Dendritic cell treated with granulocyte-macrophage colony-stimulating factor and Interleukin-4, amounts not matched to agents 40 ng/mL and 50 ng/mL, for 4 days (primary cell): ENCODE data around the gene SOX12.

Source experiments
- H3K27ac Mint-ChIP-seq: one replicate; pipeline ENCODE4 v1.8.0; 2022; ENCODE audit warnings: mild to moderate bottlenecking, mixed read lengths
- H3K27me3 Mint-ChIP-seq: one replicate; pipeline ENCODE4 v1.8.0; 2022; ENCODE audit warnings: mild to moderate bottlenecking, mixed read lengths
- H3K36me3 Mint-ChIP-seq: one replicate; pipeline ENCODE4 v1.8.0; 2022; ENCODE audit warnings: low read depth, mixed read lengths
- H3K4me1 Mint-ChIP-seq: one replicate; pipeline ENCODE4 v1.8.0; 2022; ENCODE audit warnings: low read depth, mixed read lengths
- H3K4me3 Mint-ChIP-seq: one replicate; pipeline ENCODE4 v1.8.0; 2022; ENCODE audit warnings: mild to moderate bottlenecking, moderate library complexity, mixed read lengths
- H3K9me3 Mint-ChIP-seq: one replicate; pipeline ENCODE4 v1.8.0; 2022; ENCODE audit warnings: mixed read lengths
- intact Hi-C: fragments of 100-400 bp; cut with micrococcal nuclease; formaldehyde crosslinking; loops from one replicate; pipeline ENCODE4 v1.15.0; 2022

SOX12 gene

GRCh38 chr20:325045-325888 lies at the start of gene SOX12:
TSS of gene SOX12 (plus strand) at chr20:325552. CDS start at chr20:325925, 373 bp downstream.
- intact Hi-C loops: loop anchor here (2.0 kb wide), 3 partner anchors 14 to 48 kb away; no protein-coding TSS in a partner anchor
- peak within 1 kb of the TSS; percentile 77 for H3K27ac Mint-ChIP-seq
- H3K36me3 Mint-ChIP-seq: no peaks in the 10 kb centered on the region
- peak within 1 kb of the TSS; percentile 83 for H3K4me3 Mint-ChIP-seq
- peaks cover 46% of the 10 kb centered on the region for H3K4me1 Mint-ChIP-seq
- H3K9me3 Mint-ChIP-seq: no peaks in the 10 kb centered on the region
- peaks cover 25% of the 10 kb centered on the region for H3K27me3 Mint-ChIP-seq

DNA sequence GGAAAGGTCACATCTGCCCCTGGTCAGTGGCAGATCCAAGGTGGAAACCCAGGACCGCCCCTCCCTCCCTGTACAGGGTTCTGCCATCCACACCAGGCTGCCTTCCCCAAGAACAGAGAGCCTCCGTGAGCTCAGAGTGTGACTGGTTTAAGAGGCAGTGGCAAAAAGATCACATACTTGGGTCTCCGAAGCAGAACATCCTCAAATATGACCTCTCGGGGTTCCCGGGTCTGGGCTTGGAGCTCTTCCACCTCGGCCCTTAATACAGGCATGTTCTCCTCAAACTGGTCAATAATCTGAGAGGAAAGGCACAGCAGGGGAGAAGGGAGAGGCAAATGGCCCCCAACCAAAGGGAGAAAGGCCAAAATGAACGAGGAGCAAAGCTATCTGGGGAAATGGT lies 49.6 kb upstream of the SOX12 start:
- H3K4me3 Mint-ChIP-seq: no peak overlapping the region
- peaks cover 41% of the 10 kb centered on the region for H3K36me3 Mint-ChIP-seq
- H3K4me1 Mint-ChIP-seq: peaks cover 5% of the 10 kb centered on the region
- no peak overlapping the region for H3K27ac Mint-ChIP-seq
- no peaks in the 10 kb centered on the region for H3K27me3 Mint-ChIP-seq
- H3K9me3 Mint-ChIP-seq: peaks cover 5% of the 10 kb centered on the region
- intact Hi-C loops: loop anchor here (10.0 kb wide), 1 partner anchor 59 kb away; no protein-coding TSS in a partner anchor

DNA sequence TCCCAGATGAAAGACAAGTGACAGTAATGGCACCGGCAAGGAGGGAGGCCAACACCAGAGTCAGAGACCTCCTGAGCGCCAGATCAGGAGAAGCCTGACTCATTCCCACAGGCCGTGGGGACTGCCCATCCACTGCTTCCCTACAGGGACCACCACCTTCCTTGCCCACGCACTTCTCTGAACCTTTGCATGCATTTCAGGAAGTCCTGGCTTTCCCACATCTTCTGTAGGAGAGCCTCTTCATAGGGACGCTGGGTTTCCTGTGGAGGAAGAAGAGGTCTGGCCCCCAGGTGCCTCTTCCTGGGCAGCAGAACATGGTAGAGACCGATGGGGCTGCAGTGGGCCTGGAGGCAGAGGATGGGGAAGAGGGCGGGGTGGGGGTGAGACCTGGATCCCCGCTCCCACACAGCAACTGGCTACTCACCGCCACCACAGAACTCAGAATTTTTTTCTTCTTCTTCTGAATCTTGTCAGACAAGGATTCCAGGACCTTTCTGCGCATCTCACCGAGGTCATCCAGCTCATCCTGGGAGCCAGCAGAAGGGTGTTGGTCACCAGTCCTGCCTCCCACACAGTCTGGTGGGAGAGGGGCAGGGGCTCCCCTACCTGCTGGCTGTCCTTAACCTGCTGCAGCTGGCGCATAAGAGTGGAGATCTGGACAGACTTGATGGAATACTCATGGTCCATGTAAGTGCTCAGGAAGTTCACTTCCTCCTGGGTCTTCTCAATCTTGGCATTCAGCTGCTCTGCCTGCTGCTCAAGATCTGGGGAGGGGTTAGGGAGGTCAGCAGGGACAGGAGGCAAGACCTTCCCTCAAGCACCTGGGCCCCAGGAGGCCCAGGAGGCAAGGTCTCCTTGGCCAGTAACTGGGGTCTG lies 48.5 kb upstream of the SOX12 start:
- Mint-ChIP-seq H3K9me3 (peaks cover 5% of the 10 kb centered on the region), H3K36me3 (peaks cover 49% of the 10 kb centered on the region), H3K27me3 (no peaks in the 10 kb centered on the region), H3K4me1 (peaks cover 5% of the 10 kb centered on the region), H3K4me3 (no peak overlapping the region), H3K27ac (no peak overlapping the region)
- intact Hi-C loops: loop anchor here (10.0 kb wide), 1 partner anchor 58 kb away; no protein-coding TSS in a partner anchor

DNA sequence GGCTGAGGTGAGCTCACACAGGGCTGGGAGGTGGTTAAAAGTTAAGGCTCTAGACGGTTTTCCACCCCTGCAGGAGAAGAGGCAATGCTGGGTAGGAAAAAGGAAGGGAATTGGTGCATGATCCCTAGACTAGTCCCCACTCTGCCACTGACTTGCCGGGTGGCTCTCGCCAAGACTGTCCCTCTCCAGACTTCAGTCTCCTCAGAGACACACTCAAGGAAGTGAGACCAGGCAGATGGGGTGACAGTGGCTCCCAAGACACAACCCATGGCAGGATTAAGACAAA lies 47.9 kb upstream of the SOX12 start:
- no peak overlapping the region for H3K27ac Mint-ChIP-seq
- intact Hi-C loops: loop anchor here (10.0 kb wide), 1 partner anchor 57 kb away; no protein-coding TSS in a partner anchor
- H3K36me3 Mint-ChIP-seq: peaks cover 55% of the 10 kb centered on the region
- no peaks in the 10 kb centered on the region for H3K27me3 Mint-ChIP-seq
- H3K9me3 Mint-ChIP-seq: peaks cover 5% of the 10 kb centered on the region
- H3K4me1 Mint-ChIP-seq: peaks cover 5% of the 10 kb centered on the region
- no peak overlapping the region for H3K4me3 Mint-ChIP-seq

GRCh38 chr20:278181-278580 lies 47.2 kb upstream of the SOX12 start:
- Mint-ChIP-seq H3K4me1 (peaks cover 5% of the 10 kb centered on the region), H3K36me3 (peaks cover 56% of the 10 kb centered on the region), H3K4me3 (no peak overlapping the region), H3K9me3 (peaks cover 5% of the 10 kb centered on the region), H3K27me3 (no peaks in the 10 kb centered on the region), H3K27ac (no peak overlapping the region)
- intact Hi-C loops: loop anchor here (10.0 kb wide), 1 partner anchor 57 kb away; no protein-coding TSS in a partner anchor

DNA sequence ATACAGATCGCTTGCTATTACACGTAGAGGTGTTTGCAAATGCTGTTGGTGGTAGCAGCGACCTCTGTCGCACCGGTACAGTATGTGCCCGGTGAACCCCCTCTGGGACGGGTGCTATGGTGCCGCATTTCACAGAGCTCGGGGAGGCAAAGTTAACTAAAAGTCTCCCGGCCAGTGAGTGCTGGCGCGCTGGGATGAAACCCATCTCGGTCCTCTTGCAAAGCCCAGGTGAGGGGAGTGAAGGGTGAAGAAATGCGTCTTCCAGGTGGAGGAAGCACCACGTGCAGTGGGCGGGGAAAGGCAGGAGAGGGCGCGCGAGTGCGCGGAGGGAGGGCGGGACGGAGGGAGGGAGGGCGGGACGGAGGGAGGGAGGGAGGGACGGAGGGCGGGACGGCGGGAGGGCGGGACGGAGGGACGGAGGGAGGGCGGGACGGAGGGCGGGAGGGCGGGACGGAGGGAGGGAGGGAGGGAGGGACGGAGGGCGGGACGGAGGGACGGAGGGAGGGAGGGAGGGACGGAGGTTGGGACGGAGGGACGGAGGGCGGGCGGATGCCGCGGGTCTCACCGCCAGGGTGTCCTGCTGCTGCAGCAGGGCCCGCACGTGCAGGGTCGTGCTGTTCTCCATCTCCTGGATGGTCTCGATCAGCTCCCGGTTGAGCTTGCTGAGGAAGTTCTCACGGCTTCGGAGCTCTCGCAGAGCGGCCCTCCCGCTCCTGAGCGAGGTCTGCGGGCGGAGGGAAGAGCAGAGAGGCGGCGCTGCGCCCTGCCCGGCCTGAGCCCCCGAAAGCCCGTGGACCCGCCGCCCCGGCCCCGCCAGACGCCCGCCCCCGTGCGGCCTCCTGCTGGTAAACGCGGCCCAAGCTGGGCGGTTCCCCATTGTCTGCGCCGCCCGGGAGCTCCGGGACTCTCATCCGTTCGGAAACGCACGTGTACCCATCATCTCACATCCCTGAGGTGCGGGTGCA lies 46.5 kb upstream of the SOX12 start:
- peak overlapping the region; percentile 35 for H3K4me3 Mint-ChIP-seq
- H3K9me3 Mint-ChIP-seq: peaks cover 5% of the 10 kb centered on the region
- peaks cover 5% of the 10 kb centered on the region for H3K4me1 Mint-ChIP-seq
- H3K27ac Mint-ChIP-seq: no peak overlapping the region
- H3K36me3 Mint-ChIP-seq: peaks cover 64% of the 10 kb centered on the region
- intact Hi-C loops: loop anchor here (10.0 kb wide), 1 partner anchor 56 kb away; no protein-coding TSS in a partner anchor
- no peaks in the 10 kb centered on the region for H3K27me3 Mint-ChIP-seq

DNA sequence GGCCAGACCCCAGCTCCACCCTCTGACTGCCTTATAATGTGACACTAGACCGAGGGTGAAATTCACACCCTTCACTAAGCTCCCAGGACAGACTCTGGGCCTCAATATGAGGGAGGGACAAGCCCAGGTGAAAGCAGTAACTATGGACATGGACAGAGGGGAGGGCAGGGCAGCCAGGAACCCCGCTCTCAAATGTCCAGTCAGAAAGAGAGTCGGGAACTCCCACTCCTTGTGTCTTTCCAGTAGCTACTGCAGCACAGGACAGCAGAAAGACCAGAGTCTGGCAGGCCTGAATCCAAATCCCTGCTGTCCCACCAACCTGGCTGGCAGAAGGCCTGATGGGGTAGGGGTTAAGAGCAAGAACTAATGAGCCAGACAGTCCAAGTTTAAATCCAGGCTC lies 41.2 kb upstream of the SOX12 start:
- Mint-ChIP-seq H3K4me1 (peaks cover 21% of the 10 kb centered on the region), H3K36me3 (peaks cover 34% of the 10 kb centered on the region), H3K9me3 (no peaks in the 10 kb centered on the region), H3K27me3 (no peaks in the 10 kb centered on the region), H3K27ac (no peak overlapping the region), H3K4me3 (no peak overlapping the region)
- intact Hi-C loops: no loop called here

DNA sequence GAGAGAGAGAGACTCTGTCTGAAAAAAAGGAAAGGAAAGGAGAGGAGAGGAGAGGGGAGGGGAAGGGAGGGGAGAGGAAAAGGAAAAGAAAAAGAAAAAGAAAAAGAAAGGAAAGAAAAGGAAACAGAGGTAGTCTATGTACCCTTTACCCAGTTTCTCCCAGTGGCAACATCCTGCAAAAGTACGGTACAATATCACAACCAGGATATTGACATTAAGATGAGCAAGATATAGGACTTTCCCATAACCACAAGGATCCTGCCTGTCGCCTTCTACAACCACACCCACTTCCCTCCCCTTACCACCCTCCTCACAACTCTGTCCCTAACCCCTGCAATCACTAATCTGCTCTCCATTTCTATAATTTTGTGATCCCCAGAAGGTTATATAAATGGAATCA lies 38.8 kb upstream of the SOX12 start:
- H3K36me3 Mint-ChIP-seq: peaks cover 33% of the 10 kb centered on the region
- no peaks in the 10 kb centered on the region for H3K27me3 Mint-ChIP-seq
- H3K27ac Mint-ChIP-seq: peak overlapping the region; percentile 72
- H3K4me1 Mint-ChIP-seq: peaks cover 31% of the 10 kb centered on the region
- no peaks in the 10 kb centered on the region for H3K9me3 Mint-ChIP-seq
- peak overlapping the region; percentile 5 for H3K4me3 Mint-ChIP-seq
- intact Hi-C loops: no loop called here

DNA sequence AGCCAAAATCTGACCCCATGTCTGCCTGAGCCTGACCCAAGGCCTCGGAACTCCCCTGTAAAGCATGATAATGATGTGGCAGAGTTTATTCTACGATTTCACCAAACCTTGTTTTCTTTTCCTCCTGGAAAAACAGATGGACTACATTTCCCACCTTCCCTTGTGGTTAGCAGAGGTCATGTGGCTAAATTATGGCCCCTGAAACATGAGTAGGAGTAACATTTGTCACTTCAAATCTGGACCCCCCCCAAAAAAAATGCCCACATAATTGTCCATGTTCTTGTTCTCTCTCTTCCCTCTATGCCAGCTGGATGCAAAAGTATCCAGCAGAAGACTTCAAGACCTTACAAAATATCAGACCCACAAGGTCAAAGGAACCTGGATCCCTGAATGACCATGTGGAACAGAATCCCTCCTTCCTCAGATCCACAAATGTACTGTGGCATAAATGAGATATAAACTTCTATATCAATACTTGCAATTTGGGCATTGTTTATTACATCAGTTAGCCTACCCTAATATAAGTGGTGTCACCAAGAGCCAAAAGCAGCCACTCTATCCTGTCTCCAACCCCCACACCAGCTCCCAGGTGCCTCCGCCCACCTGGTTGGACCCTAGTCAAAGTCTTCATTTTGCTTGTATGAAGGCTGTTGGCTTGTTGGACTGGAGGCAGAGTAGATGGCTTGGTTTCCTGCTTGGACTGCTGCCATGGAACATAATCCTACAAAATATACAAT lies 36.2 kb upstream of the SOX12 start:
- H3K36me3 Mint-ChIP-seq: peaks cover 12% of the 10 kb centered on the region
- H3K27me3 Mint-ChIP-seq: no peaks in the 10 kb centered on the region
- no peak overlapping the region for H3K4me3 Mint-ChIP-seq
- intact Hi-C loops: no loop called here
- H3K9me3 Mint-ChIP-seq: no peaks in the 10 kb centered on the region
- H3K4me1 Mint-ChIP-seq: peaks cover 31% of the 10 kb centered on the region
- H3K27ac Mint-ChIP-seq: no peak overlapping the region

DNA sequence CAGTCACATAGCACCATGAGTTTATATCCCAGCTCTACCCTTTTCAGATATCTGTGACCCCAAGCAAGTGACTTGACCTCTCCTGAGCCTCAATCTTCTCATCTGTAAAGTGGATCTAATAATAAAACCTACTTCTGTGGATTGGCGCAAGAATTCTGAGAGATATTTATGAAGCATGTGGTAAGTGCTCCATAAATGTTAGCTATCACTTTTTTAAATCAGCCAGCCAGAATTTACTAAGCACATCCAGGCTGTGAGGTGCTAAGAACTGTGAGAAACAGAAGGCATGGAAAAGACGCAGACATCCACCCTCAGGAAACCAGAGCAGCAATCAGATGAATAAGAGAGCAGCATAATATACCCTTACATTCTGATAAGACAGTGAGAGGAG lies 35.7 kb upstream of the SOX12 start:
- H3K9me3 Mint-ChIP-seq: no peaks in the 10 kb centered on the region
- H3K27me3 Mint-ChIP-seq: no peaks in the 10 kb centered on the region
- intact Hi-C loops: loop anchor here (1.0 kb wide), 1 partner anchor 9 kb away; no protein-coding TSS in a partner anchor
- H3K4me1 Mint-ChIP-seq: peaks cover 31% of the 10 kb centered on the region
- no peak overlapping the region for H3K4me3 Mint-ChIP-seq
- H3K36me3 Mint-ChIP-seq: peaks cover 12% of the 10 kb centered on the region
- no peak overlapping the region for H3K27ac Mint-ChIP-seq

GRCh38 chr20:290084-290831 lies 35.1 kb upstream of the SOX12 start, which contains the start of gene C20orf96:
TSS of gene C20orf96 (minus strand) at chr20:290750. CDS start at chr20:290610, 140 bp downstream.
- H3K27me3 Mint-ChIP-seq: no peaks in the 10 kb centered on the region
- H3K9me3 Mint-ChIP-seq: no peaks in the 10 kb centered on the region
- H3K4me1 Mint-ChIP-seq: peaks cover 31% of the 10 kb centered on the region
- no peak within 1 kb of the TSS for H3K4me3 Mint-ChIP-seq
- H3K27ac Mint-ChIP-seq: no peak within 1 kb of the TSS
- H3K36me3 Mint-ChIP-seq: peaks cover 12% of the 10 kb centered on the region
- intact Hi-C loops: loop anchor here (1.0 kb wide), 1 partner anchor 8 kb away; no protein-coding TSS in a partner anchor

- Mint-ChIP-seq H3K4me3 (no peak overlapping the region), H3K4me1 (peaks cover 26% of the 10 kb centered on the region), H3K36me3 (peaks cover 26% of the 10 kb centered on the region), H3K27me3 (no peaks in the 10 kb centered on the region), H3K27ac (no peak overlapping the region), H3K9me3 (no peaks in the 10 kb centered on the region)
- intact Hi-C loops: no loop called here
Measured at GRCh38 chr20:294602-295001, 30.8 kb upstream of the SOX12 start.
